Measurements from ENCODE around the gene CDK4. TPM values are rescaled to one million over a fixed set of nuclear protein-coding genes. Genes with fewer than 3 reads are reported as not detected.
A peak's percentile ranks its signal among the peaks of the same experiment; 100 is the strongest.

CDK4 gene
- polyA plus RNA-seq, 10 donors: 119 to 210 (median 154) TPM

DNA sequence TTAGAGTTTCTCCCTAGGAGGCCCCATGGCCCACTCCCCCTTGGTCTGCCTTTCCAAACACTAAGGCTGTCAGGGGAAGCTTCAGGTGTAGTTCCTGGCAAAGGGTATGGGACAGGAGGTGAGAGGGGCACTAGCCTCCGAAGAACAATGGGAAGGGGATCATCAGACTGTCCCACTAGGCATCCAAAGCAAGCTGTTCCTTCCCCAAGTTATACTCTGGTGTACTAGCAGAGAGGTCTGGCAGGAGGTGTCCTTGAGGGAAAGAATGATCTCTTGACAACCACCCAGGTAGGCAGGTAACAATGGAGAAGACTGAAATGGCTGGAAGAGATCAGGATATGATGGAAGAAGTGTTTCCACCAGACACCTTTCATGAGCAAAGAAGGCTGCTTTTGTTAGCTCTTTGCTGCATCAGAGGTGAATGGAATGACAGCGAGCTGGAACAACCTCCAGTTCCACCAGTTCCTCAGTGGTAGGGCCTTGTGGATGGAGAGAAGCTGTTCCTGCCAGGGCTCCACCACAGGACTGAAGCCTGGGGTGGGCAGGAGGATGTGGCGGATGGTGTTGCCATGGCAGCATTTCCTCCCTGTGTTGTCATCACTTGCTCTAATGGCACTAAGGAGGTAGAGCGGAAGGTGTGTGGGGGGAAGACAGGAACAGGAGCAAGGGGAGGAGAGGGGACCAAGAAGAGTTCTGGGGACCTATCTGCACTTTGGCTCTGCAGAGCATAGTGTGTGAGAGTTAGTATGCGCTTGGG, 11.3 kb downstream of the CDK4 start:
- DNase-seq: no peak

- no peak for DNase-seq
These were observed 12.1 kb downstream of the CDK4 start for GRCh38 chr12:57739914-57740538.

DNA sequence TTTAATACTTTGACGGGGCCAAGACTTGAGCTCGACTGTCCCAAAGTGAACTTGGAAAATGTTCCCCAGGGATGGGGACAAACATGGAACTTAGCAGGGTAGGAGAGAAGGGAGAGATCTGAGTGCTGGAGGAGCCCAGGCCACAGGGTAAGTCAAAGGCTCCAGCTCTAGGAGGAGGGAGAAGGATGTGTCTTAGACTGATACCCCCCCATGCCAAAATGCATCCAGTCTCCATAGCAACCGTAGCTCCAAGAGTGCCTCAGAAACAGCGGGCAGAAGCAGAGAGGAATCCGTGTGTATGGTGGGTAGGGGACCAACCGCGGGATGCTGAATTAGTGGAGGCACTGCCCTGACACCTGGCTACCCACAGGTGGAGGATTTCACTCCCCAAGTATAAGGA, 12.7 kb downstream of the CDK4 start:
- DNase-seq: no peak

DNA sequence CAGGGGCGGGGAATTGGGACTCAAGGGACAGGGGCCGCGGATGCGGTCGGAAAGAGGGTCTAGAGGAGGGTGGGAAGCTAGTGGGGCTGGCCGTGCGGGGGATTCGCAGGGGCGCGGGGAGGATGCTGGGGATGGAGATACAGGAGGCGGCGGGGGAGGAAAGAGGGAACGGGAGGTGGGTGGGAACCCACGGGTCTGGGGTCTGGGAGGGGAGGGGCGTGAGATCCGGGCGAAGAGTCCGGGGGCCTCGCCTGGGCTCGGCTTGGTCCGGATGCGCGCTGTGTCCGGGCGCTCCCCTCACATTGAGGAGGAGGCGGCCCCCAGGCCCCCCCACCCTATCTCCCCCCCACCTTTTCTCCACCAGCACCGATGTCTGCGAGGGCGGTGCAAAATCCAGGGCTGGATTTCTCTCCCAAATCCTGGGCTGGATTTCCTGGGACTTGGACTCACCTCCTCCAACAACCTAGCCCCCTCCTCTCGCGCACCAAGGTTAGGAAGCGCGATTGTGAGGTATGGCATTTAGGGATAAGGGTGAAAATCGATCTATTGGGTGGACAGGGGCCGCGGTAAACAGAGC, 13.4 kb downstream of the CDK4 start, which contains the start of gene AGAP2:
Gene AGAP2, minus strand, starts transcription at position 82 of the 577 bp plus-strand sequence. CDS start 496 bp downstream, outside the sequence.
- DNase-seq: peak in 1 of 3 donors; percentile 81

DNA sequence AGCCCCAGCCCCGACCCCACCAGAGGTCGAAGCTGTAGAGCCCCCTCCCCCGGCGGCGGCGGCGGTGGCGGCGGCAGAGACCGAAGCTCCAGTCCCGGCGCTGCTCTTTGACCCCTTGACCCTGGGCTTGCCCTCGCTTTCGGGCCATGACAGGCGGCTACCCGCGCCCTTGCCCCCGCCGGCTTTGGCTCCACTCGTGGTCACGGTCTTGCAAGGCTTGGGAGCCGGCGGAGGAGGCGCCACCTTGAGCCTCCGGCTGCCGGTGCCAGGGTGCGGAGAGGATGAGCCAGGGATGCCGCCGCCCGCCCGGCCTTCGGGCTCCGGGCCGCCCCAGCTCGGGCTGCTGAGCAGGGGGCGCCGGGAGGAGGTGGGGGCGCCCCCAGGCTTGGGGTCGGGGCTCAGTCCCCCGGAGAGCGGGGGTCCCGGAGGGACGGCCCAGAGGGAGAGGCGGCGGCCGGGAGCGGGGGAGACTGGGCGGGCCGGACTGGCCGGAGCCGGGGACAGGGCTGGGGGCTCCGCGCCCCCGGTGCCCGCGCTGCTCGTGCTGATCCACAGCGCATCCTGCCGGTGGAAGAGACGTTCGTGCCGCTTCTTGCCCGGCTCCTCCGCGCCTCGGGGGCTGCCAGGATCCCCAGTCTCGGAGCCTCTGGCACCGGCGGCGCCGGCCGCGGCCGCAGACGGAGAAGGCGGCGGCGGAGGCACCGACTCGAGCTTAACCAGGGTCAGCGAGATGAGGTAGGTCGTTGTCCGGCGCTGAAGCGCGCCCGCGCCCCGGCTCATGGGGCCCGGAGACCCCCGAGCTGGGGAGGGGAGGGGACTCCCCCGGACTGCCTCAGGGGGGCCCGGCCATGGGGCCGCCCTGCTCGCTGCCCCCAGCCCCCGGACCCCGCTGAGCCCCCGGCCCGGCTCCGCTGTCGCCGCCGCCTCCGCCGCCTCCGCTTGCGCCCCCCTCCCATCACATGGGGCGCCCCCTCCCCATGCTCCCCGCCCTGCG, 14.3 kb downstream of the CDK4 start:
- DNase-seq: peak in 1 of 3 donors; percentile 64

- DNase-seq: no peak
These were observed 15.2 kb downstream of the CDK4 start for GRCh38 chr12:57736741-57737466.

GRCh38 chr12:57735952-57736740, 16.0 kb downstream of the CDK4 start:
- peak in 2 of 3 donors; percentile 61 to 86 for DNase-seq

DNA sequence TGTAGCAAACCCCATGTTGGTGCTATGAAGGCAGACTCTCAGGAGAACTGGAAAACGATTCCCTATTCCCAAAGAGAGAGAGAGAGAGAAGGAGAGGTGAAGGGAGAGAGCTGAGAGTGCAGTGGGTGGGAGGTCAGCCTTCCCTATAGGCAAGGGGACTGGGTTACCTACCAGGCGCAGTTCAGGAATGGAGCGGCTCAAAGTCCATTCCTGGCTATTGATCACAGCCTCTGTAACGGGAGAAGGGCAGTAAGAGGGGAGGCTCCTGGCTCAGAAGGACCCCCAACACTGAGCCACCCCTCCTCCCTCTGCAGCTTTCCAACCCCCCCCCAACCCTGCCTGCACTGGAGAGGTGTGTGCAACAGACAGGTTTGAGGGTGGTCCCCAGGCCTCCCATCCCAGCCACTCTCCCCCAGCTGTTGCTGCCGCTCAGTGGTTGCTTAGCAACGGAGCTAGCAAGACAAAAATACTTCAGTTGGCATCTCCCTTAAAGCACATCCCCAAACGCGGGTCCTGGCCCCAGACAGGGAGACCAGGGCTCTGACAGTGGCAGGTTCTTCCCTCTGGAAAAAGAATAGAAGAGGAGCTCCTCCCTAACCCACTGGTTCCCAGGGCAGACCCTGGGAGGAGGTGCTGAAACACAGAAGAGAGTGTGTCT, 16.8 kb downstream of the CDK4 start:
- DNase-seq: peak; percentile 72 to 83 (median 74)

- no peak for DNase-seq
These were observed 17.5 kb downstream of the CDK4 start for GRCh38 chr12:57734591-57734990.

- no peak for DNase-seq
These were observed 18.2 kb downstream of the CDK4 start for GRCh38 chr12:57733928-57734327.

DNA sequence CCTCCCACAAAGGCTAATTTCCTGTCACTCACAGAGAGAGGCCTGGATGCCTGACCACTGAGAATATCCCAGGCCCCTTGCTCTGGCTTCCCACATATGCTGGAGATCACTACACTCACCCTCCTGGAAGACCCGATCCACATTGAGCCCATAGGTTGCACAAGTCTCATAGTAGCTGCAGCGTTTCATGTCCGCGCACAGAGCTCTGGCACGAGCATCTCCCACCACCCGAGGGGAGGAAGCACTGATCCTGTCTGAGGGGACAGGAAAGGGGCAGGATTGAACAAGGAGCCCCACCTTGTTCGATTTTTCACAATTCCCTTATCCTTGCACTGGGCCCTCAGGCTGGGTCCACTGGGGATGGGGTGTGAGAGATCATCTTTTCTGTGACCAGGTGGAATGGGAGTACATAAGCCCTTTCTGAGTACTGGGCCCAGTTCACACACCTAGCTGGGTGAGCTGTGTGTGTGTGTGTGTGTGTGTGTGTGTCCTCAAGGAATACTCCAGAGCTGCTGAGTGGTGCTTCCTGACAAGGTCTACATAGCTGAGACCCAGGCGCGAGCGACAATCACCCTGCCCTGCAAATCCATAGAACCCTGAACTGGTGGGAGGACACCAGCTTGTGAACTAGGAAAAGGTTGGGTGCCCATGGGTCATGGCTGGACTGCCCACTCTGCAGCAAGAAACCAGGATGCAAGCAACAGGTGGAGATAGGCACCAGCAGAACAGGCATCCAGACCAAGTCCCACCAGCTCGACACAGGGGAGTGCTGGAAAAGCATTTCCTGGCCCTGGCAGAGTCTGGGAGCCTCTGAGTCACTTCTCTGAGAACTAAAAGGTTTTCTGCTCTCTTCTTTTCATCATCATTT, 19.1 kb downstream of the CDK4 start:
- DNase-seq: no peak

GRCh38 chr12:57732270-57732669, 19.8 kb downstream of the CDK4 start:
- DNase-seq: no peak

- peak in 1 of 3 donors; percentile 0 for DNase-seq
These were observed 20.6 kb downstream of the CDK4 start for GRCh38 chr12:57731411-57732080.

GRCh38 chr12:57730336-57731067, 21.6 kb downstream of the CDK4 start:
- peak in 1 of 3 donors; percentile 1 for DNase-seq

- peak in 1 of 3 donors; percentile 2 for DNase-seq
These were observed 22.7 kb downstream of the CDK4 start for GRCh38 chr12:57729321-57729844.

GRCh38 chr12:57727758-57728395, 24.2 kb downstream of the CDK4 start:
- peak in 1 of 3 donors; percentile 52 for DNase-seq
